Vagina (tissue), 2 donors: ENCODE measurements around the gene ATP5ME. TPM values are rescaled to one million over a fixed set of nuclear protein-coding genes. Genes with fewer than 3 reads are reported as not detected.
A peak's percentile ranks its signal among the peaks of the same experiment; 100 is the strongest.
"Not testable (repeated sequence)": the region's sequence is repeated elsewhere in the genome, so short reads cannot be mapped to it uniquely, and the experiment has no call there.

Source experiments
- DNase-seq, 2 donors: peaks; one replicate each; pipeline ENCODE4 v3.0.0-alpha.2; 2017; ENCODE audit errors: extremely low spot score in 2 of 2
- H3K27ac ChIP-seq: fragments of 200-600 bp; sonication (generic); one replicate; pipeline ENCODE4 v1.5.1; 2019
- H3K27me3 ChIP-seq: fragments of 200-600 bp; sonication (generic); one replicate; pipeline ENCODE4 v1.5.1; 2019
- H3K36me3 ChIP-seq, 2 donors: fragments of 200-600 bp; sonication (generic); one replicate each; pipeline ENCODE4 v1.5.1; 2017 to 2019
- H3K4me1 ChIP-seq: fragments of 200-600 bp; sonication (generic); one replicate; pipeline ENCODE4 v1.5.1; 2019
- H3K4me3 ChIP-seq, 2 donors: fragments of 200-600 bp; sonication (generic); 1 replicate in 1 of 2; 2 replicates in 1 of 2; pipeline ENCODE4 v1.5.1; 2016 to 2019
- H3K9me3 ChIP-seq: fragments of 200-600 bp; sonication (generic); one replicate; pipeline ENCODE4 v1.5.1; 2019
- POLR2A ChIP-seq, 2 donors: fragments of 450-650 bp; IDR thresholded peaks; one replicate each; pipeline ENCODE4 v1.6.1; 2017; ENCODE audit warnings: antibody characterized with exemption in 2 of 2, mild to moderate bottlenecking in 2 of 2, moderate library complexity in 2 of 2
- POLR2AphosphoS5 ChIP-seq, 2 donors: sonication (generic); formaldehyde crosslinking; IDR thresholded peaks; one replicate each; pipeline ENCODE4 v1.9.0; 2017; ENCODE audit warnings: antibody characterized with exemption in 2 of 2, mild to moderate bottlenecking in 2 of 2, low read depth in 1 of 2; ENCODE audit not compliant: insufficient read depth in 1 of 2
- intact Hi-C: fragments of 100-400 bp; cut with DNase I; formaldehyde crosslinking; loops from one replicate; pipeline ENCODE4 v1.15.1; 2023
- total RNA-seq: library from RNA; depleted of rRNA; stranded (reverse); fragments of >200 nt; gene quantifications from one replicate; pipeline ENCODE4 v1.2.3, GENCODE V29; 2016
- TF ChIP-seq, protein P1 (sequence below), 3 experiments: fragments of 450-650 bp in 2 of 3; fragments of 200-600 bp in 1 of 3; sonication (generic) in 1 of 3; IDR thresholded peaks; one replicate each; pipeline ENCODE4 v1.5.1; 2017 to 2019; ENCODE audit warnings: antibody characterized with exemption in 3 of 3, mild to moderate bottlenecking in 2 of 3, moderate library complexity in 2 of 3

The ATP5ME gene
- total RNA-seq, 1 donor from 2014 or later = 181 TPM

DNA sequence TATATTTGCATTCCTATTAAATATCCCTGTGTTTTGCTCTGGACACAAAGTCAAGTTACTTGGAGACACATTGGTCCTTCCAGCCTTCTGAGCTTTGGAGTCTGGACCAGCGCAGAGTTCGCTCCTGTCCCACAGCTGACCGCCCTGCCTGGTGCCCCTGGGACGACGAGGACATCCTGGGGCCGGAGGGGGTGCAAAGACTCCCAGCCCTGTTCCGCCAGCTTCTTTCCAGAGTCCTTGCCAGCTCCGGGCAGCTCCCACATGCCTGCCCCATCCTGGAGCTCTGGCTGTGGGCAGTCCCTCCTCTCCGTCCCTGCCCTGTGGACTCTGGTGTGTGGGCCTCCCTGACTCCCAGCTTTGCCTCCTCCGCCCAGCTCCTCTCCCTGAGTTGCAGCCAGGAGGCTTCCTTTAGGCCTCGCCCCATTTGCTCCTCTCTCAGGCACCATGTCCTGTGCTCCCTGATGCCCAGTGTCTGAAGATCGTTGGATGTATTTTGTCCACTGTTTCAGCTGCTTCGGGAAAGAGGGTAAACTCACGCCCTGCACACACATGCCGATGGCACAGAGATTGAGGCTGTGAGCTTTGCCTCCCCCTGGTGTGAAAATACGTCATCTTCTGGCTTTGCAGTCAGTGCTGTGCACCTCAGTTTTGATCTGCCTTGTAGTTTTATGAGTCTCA lies 26.6 kb upstream of the ATP5ME start:
- Histone ChIP-seq H3K4me3 (no peak overlapping the region), H3K36me3 (no peaks in the 10 kb centered on the region), H3K4me1 (peaks cover 5% of the 10 kb centered on the region), H3K27me3 (no peaks in the 10 kb centered on the region), H3K27ac (no peak overlapping the region), H3K9me3 (no peaks in the 10 kb centered on the region)
- intact Hi-C loops = no loop called here
- no peak for TF ChIP-seq POLR2AphosphoS5 (IDR thresholded peaks at IDR 0.05; ENCODE audit: insufficient read depth in 1 of 2, low read depth in 1 of 2)
- no peak for TF ChIP-seq POLR2A (IDR thresholded peaks at IDR 0.05)
- TF ChIP-seq, protein P1, sequence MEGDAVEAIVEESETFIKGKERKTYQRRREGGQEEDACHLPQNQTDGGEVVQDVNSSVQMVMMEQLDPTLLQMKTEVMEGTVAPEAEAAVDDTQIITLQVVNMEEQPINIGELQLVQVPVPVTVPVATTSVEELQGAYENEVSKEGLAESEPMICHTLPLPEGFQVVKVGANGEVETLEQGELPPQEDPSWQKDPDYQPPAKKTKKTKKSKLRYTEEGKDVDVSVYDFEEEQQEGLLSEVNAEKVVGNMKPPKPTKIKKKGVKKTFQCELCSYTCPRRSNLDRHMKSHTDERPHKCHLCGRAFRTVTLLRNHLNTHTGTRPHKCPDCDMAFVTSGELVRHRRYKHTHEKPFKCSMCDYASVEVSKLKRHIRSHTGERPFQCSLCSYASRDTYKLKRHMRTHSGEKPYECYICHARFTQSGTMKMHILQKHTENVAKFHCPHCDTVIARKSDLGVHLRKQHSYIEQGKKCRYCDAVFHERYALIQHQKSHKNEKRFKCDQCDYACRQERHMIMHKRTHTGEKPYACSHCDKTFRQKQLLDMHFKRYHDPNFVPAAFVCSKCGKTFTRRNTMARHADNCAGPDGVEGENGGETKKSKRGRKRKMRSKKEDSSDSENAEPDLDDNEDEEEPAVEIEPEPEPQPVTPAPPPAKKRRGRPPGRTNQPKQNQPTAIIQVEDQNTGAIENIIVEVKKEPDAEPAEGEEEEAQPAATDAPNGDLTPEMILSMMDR (IDR thresholded peaks at IDR 0.05) = no peak
- no peak for DNase-seq

DNA sequence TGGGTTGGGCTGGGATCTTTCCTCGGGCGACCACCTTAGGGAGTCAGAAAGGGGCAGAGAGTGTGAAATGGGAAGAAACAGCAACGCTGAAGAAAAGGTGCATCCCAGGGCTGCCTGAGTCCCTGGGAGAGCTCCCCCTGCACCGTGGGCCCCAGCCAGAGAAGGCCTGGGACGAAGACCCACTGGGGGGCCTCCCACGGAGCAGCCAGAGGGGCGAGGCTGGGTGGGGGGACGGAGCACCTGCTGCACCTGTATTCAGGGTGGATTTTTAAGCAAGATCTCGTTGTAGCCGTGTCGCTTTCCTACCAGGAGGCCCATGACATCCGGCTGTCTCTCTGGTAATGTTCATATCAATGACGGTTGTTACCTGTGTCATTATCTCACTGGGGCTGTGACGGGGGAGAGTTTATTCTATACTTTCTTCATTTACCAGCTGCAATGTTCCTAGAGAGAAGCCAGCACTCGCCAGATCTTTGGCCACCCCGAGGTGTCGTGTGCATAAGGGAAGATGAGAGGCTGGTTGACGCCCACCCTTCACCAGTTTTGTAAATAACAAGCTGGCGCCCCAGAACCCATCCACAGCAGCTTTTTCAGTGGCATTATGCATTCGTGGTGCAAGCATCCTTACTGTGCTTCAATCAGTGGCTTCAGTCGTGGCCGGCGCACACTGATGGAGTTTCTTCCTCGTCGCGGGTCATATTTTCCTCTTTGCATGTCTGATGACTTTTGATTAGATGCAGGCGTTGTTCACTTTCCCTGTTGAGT lies 25.9 kb upstream of the ATP5ME start:
- H3K27me3 ChIP-seq = no peaks in the 10 kb centered on the region
- H3K4me1 ChIP-seq = peaks cover 2% of the 10 kb centered on the region
- H3K9me3 ChIP-seq = no peaks in the 10 kb centered on the region
- intact Hi-C loops = no loop called here
- TF ChIP-seq, protein P1 (IDR thresholded peaks at IDR 0.05) = no peak
- no peak for TF ChIP-seq POLR2A (IDR thresholded peaks at IDR 0.05)
- no peak for TF ChIP-seq POLR2AphosphoS5 (IDR thresholded peaks at IDR 0.05; ENCODE audit: insufficient read depth in 1 of 2, low read depth in 1 of 2)
- DNase-seq = no peak
- H3K4me3 ChIP-seq = no peak overlapping the region
- no peaks in the 10 kb centered on the region for H3K36me3 ChIP-seq
- H3K27ac ChIP-seq = no peak overlapping the region

DNA sequence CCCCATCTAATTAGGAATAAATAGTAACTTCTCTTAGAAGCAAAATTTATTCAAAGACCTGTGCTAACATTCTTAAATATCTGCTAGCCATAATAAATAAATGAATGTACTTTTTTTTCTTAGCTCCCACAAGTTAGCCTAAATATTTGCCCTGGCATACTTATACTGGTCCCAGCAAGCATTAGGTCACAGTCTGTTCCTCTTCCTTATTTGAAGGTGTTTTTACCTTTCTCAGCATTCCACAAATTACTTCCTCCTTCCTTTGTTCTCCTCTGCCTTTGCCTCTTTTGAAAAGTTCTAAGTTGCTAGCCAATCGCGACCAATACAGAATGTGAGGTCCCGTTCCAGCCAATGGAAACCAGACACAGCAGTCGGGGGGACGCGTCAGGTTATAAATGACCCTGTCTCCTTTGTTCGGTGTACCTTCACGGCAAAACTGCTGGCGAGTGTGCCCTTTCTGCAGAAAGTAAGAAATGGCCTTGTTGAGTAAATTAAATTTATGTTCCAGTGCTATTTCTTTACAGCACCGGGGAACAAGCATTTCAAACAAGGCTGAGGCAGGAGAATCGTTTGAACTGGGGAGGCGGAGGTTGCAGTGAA lies 20.4 kb upstream of the ATP5ME start:
- DNase-seq, H3K4me3 ChIP-seq, H3K27me3 ChIP-seq, intact Hi-C loops, H3K4me1 ChIP-seq, H3K9me3 ChIP-seq, H3K27ac ChIP-seq, H3K36me3 ChIP-seq: not testable (repeated sequence)

DNA sequence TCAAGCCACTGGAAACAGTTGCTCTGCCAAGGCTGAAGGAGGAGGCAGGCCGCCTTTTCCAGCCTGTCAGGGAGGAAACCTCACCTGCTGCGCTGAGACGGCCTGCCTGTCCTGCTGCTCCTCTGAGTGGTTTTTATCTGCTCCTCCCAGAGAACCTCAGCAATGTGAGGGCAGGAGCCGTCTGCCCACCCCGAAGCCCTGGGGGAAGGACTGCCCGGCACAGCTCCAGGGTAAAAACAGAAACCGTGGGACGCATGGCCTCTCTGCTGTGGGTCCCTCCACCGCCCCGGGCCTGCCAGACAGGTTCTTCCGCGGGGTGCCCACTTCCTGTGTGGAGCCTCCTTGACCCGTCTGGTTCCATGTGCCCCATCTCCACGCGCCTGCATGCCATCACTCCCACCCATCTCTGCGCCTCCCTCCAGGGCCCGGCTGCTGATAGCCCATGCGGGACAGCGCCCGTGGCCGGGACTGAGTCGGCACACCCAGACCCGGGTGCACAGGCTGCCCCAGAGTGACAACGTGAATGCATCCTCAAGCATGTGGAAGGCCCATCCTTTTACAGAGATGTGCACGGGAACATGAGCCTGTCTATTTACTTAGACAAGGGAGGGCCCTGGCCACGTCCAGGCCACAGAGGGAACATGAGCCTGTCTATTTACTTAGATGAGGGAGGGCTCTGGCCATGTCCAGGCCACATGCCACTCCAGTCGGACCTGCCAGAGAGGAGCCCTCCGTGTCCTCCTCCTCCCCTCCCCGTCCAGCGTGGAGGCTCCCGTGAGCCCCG lies 18.9 kb upstream of the ATP5ME start:
- intact Hi-C loops = no loop called here
- no peaks in the 10 kb centered on the region for H3K9me3 ChIP-seq
- H3K36me3 ChIP-seq = no peaks in the 10 kb centered on the region
- DNase-seq = no peak
- H3K27me3 ChIP-seq = no peaks in the 10 kb centered on the region
- H3K27ac ChIP-seq = no peak overlapping the region
- no peak for TF ChIP-seq POLR2AphosphoS5 (IDR thresholded peaks at IDR 0.05; ENCODE audit: insufficient read depth in 1 of 2, low read depth in 1 of 2)
- no peak for TF ChIP-seq POLR2A (IDR thresholded peaks at IDR 0.05)
- TF ChIP-seq, protein P1 (IDR thresholded peaks at IDR 0.05) = no peak
- no peak overlapping the region for H3K4me3 ChIP-seq
- peaks cover 17% of the 10 kb centered on the region for H3K4me1 ChIP-seq

DNA sequence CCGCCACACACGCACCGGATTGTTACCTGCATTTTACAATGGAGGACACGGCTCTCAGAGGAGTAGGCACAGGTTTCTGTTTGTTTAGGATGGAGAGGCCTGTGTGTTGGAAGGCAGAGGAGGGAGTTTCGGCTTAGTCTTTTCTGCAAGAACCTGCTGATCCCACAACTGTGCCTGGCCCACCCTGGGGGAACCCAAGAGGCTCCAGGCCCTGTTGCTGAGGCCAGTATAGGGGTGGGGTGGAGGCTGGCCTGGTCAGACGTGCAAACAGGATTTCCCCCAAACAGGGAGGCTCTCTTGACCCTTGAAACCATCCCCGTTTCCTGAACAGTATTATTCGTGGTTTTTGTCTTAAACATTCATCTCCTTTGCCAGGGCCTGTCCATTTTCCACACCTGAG lies 15.6 kb upstream of the ATP5ME start:
- Histone ChIP-seq H3K4me3 (peak overlapping the region in 1 of 2 donors; percentile 50), H3K9me3 (no peaks in the 10 kb centered on the region), H3K27me3 (no peaks in the 10 kb centered on the region), H3K4me1 (peaks cover 35% of the 10 kb centered on the region), H3K27ac (peak overlapping the region; percentile 85), H3K36me3 (no peaks in the 10 kb centered on the region)
- TF ChIP-seq, protein P1 (IDR thresholded peaks at IDR 0.05) = no peak
- TF ChIP-seq POLR2AphosphoS5 (IDR thresholded peaks at IDR 0.05; ENCODE audit: insufficient read depth in 1 of 2, low read depth in 1 of 2) = no peak
- no peak for TF ChIP-seq POLR2A (IDR thresholded peaks at IDR 0.05)
- intact Hi-C loops = no loop called here
- no peak for DNase-seq
